ENCODE results near the gene NOP9. TPM values are rescaled to one million over a fixed set of nuclear protein-coding genes. Genes with fewer than 3 reads are reported as not detected.

The NOP9 gene
- total and polyA plus RNA-seq, 4 experiments from 2014 or later, result 0.83 to 28.1 (median 12.3) TPM

GRCh38 chr14:24307156-24307574, 7.5 kb downstream of the NOP9 start:
- peaks cover 56% of the 10 kb centered on the region for H3K36me3 ChIP-seq (ENCODE audit: insufficient read depth, low read length)
- peaks cover 38% of the 10 kb centered on the region for H3K4me1 ChIP-seq (ENCODE audit: insufficient read depth, low read length)
- CTCF ChIA-PET (ENCODE audit: partially characterized antibody), result interaction anchor here (0.7 to 18.5 kb wide), 22 partner anchors 8 to 199 kb away, joined by 3 to 556 read pairs (median 12); partner anchors contain the start of genes ADCY4, CBLN3, CHMP4A and DHRS1
- peaks cover 29 to 70% (median 43%) of the 10 kb centered on the region in 4 donors for H3K4me1 Mint-ChIP-seq
- intact Hi-C loops (cut with micrococcal nuclease), result no loop called here
- POLR2A ChIA-PET (ENCODE audit: partially characterized antibody), result interaction anchor here (0.8 to 8.5 kb wide), 12 partner anchors 10 to 192 kb away, joined by 3 to 108 read pairs (median 8); partner anchors contain the start of genes ADCY4, DCAF11, MDP1 and NRL
- no peaks in the 10 kb centered on the region for H3K9me3 ChIP-seq (ENCODE audit: control insufficient read depth in 1 of 2, low read length in 2 of 2)
- no peaks in the 10 kb centered on the region for H3K27me3 Mint-ChIP-seq
- peaks cover 0 to 1% (median 0%) of the 10 kb centered on the region in 8 donors for H3K9me3 Mint-ChIP-seq
- H3K27ac Mint-ChIP-seq, result peak overlapping the region; percentile 11 to 90 (median 52)
- DNase-seq, result no peak
- H3K27me3 ChIP-seq (ENCODE audit: insufficient read depth, low read length), result no peaks in the 10 kb centered on the region
- no peak overlapping the region for H3K4me3 Mint-ChIP-seq
- H3K4me3 ChIP-seq (ENCODE audit: low read length in 2 of 2), result no peak overlapping the region
- H3K36me3 Mint-ChIP-seq, result peaks cover 48 to 59% of the 10 kb centered on the region in 2 donors
- no peak overlapping the region for H3K27ac ChIP-seq (ENCODE audit: low read depth, low read length)

DNA sequence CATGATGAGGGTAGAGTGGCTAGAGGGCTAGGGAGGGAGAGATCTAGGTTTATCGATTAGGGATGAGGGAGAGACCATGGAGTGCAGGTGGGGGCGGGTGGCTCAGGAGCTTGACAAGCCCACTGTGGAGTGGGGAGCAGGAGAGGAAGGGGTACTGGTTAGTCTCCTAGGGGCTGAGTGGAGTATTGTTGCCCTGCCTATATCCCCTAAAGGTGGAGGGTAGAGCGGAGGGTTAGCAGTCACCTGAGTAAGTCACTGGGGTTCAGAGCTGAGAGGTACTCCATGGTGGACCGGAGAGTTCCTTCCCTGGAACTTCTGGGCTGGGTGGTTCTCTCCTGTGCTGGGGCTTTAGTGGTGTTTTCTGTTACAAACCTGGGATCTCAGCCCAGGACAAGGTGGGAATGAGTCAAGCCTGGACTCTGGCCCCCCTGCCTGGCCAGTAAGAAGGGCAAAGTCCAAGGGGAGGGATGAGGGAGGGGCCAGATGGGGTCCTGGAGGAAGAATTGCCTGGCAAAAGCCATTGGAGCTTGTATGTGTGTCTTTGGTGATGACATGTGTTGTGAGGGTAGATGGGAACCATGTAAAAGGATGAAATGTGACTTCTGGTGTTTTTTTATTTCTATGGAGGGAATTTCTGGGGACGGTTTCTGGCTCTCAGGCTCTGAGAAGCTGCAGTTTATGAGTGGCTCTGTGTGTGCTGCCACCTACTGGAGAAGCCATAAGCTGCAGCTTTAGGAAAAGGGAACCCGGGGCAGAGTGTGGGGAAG, 8.1 kb downstream of the NOP9 start, which contains the start of gene CIDEB:
Gene CIDEB (minus strand): TSS at position 403 of the 767 bp plus-strand sequence. CDS start 119 bp downstream, at position 284.
- H3K4me3 Mint-ChIP-seq, result peak within 1 kb of the TSS in 7 of 8 donors; percentile 1 to 79 (median 35)
- no peaks in the 10 kb centered on the region for H3K9me3 ChIP-seq (ENCODE audit: control insufficient read depth in 1 of 2, low read length in 2 of 2)
- DNase-seq, result peak; percentile 53 to 62 (median 58)
- peak within 1 kb of the TSS; percentile 52 to 96 (median 90) for H3K27ac Mint-ChIP-seq
- H3K4me1 ChIP-seq (ENCODE audit: insufficient read depth, low read length), result peaks cover 44% of the 10 kb centered on the region
- ChIA-PET CTCF (ENCODE audit: partially characterized antibody) (interaction anchor here (0.6 to 18.5 kb wide), 42 partner anchors 9 to 301 kb away, joined by 3 to 556 read pairs (median 4); partner anchors contain the start of genes ADCY4, CBLN3, CHMP4A and DCAF11), POLR2A (ENCODE audit: partially characterized antibody) (interaction anchor here (0.8 to 8.5 kb wide), 21 partner anchors 8 to 193 kb away, joined by 3 to 108 read pairs (median 4); partner anchors contain the start of genes ADCY4, CBLN3, CHMP4A and DCAF11)
- peaks cover 50% of the 10 kb centered on the region for H3K36me3 ChIP-seq (ENCODE audit: insufficient read depth, low read length)
- H3K9me3 Mint-ChIP-seq, result peaks cover 0 to 1% (median 0%) of the 10 kb centered on the region in 8 donors
- peak within 1 kb of the TSS; percentile 72 for H3K27ac ChIP-seq (ENCODE audit: low read depth, low read length)
- peaks cover 42 to 53% of the 10 kb centered on the region in 2 donors for H3K36me3 Mint-ChIP-seq
- intact Hi-C loops (cut with micrococcal nuclease), result loop anchor here (1.0 kb wide), 1 partner anchor 36 kb away; the partner anchor contains the start of gene RABGGTA
- no peak within 1 kb of the TSS for H3K4me3 ChIP-seq (ENCODE audit: low read length in 2 of 2)
- H3K27me3 ChIP-seq (ENCODE audit: insufficient read depth, low read length), result no peaks in the 10 kb centered on the region
- no peaks in the 10 kb centered on the region for H3K27me3 Mint-ChIP-seq
- H3K4me1 Mint-ChIP-seq, result peaks cover 29 to 70% (median 46%) of the 10 kb centered on the region in 4 donors

DNA sequence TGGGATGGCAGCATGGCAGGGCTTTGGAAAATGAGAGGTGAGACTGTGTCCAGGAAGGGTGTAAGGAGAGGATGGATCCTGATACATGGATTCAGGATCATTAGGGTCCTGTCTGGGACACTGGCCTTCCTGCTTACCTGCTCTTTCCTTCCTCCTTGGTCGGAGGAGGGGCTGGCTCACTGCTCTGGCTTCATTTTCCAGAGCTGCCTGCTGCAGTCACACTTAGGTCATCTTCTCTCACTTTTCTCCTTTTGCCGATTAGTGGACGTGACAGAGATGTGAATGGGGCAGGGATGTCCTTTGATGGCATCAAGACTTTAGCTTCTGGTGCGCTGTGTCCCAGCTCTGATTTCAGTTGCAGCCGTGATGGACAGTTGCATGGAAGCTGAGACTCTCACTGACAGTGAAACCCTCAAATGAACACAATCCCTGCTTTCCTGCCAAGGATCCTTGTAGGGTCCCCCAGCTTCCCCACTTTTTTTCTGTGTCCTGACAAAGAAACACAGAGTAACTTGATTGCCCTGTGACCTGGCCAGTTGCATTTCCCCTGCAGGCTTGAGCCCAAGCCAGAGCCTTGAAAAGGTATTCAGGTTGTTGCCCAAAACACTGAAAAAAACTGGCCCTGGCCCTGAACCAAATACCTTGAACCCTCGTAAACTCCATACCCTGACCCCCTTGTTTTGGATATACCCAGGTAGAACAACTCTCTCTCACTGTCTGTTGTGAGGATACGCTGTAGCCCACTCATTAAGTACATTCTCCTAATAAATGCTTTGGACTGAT, 8.9 kb downstream of the NOP9 start:
- H3K4me3 ChIP-seq (ENCODE audit: low read length in 2 of 2), result no peak overlapping the region
- H3K27ac Mint-ChIP-seq, result peak overlapping the region; percentile 52 to 96 (median 84)
- no peaks in the 10 kb centered on the region for H3K27me3 Mint-ChIP-seq
- ChIA-PET POLR2A (ENCODE audit: partially characterized antibody) (interaction anchor here (0.7 to 8.5 kb wide), 20 partner anchors 9 to 193 kb away, joined by 3 to 108 read pairs (median 6); partner anchors contain the start of genes ADCY4, CBLN3, CHMP4A and DCAF11), CTCF (ENCODE audit: partially characterized antibody) (interaction anchor here (0.5 to 18.5 kb wide), 40 partner anchors 9 to 1449 kb away, joined by 3 to 556 read pairs (median 5); partner anchors contain the start of genes ADCY4, CBLN3, CHMP4A and DCAF11)
- peak overlapping the region; percentile 72 for H3K27ac ChIP-seq (ENCODE audit: low read depth, low read length)
- H3K27me3 ChIP-seq (ENCODE audit: insufficient read depth, low read length), result no peaks in the 10 kb centered on the region
- peaks cover 52% of the 10 kb centered on the region for H3K4me1 ChIP-seq (ENCODE audit: insufficient read depth, low read length)
- H3K9me3 Mint-ChIP-seq, result peaks cover 0 to 1% (median 0%) of the 10 kb centered on the region in 8 donors
- intact Hi-C loops (cut with micrococcal nuclease), result loop anchor here (1.0 kb wide), 1 partner anchor 37 kb away; the partner anchor contains the start of gene RABGGTA
- H3K36me3 ChIP-seq (ENCODE audit: insufficient read depth, low read length), result peaks cover 43% of the 10 kb centered on the region
- no peak for DNase-seq
- H3K4me1 Mint-ChIP-seq, result peaks cover 36 to 75% (median 51%) of the 10 kb centered on the region in 4 donors
- H3K4me3 Mint-ChIP-seq, result peak overlapping the region; percentile 1 to 79 (median 44)
- H3K36me3 Mint-ChIP-seq, result peaks cover 41 to 46% of the 10 kb centered on the region in 2 donors
- no peaks in the 10 kb centered on the region for H3K9me3 ChIP-seq (ENCODE audit: control insufficient read depth in 1 of 2, low read length in 2 of 2)

DNA sequence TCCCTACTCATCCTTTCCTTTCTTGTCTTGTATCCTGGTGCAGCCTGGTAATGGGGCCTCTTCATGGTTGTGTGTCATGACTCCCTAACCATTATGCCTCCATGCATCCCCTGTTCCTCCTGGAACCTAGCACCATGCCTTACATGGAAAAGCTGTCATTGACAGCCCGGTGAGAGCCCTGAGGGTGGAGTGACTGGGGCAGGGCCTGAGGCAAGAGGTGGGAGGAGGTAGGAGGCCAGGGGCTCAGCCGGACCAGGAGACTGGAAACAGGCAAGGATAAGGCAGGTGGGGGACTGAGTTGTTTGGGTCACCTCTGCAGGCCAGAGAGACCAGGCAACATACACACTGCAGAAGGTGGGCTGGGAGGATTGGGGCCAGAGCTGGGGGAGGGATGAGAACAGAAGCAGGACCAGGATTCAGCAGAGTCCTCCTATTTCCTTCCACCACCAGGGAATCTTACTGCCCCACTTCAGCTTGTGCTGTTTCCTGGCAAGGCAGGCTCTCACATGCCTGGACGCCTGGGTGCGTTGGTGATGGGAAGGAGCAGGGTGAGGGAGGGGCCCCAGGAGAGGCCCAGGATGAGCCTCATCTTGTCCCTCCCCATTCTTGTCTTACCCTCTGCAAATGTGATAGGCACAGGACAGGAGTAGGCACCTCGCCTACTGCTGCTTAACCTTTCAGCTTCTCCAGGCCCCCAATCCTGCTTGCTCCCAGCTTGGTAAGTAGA, 10.1 kb downstream of the NOP9 start, which contains the start of gene LTB4R2:
Gene LTB4R2 (plus strand): TSS at position 603 of the 727 bp plus-strand sequence. CDS start 525 bp downstream, outside the sequence.
- Histone ChIP-seq H3K36me3 (ENCODE audit: insufficient read depth, low read length) (peaks cover 31% of the 10 kb centered on the region), H3K4me1 (ENCODE audit: insufficient read depth, low read length) (peaks cover 63% of the 10 kb centered on the region), H3K27ac (ENCODE audit: low read depth, low read length) (peak within 1 kb of the TSS; percentile 72), H3K4me3 (ENCODE audit: low read length in 2 of 2) (peak within 1 kb of the TSS; percentile 32 to 58), H3K9me3 (ENCODE audit: control insufficient read depth in 1 of 2, low read length in 2 of 2) (no peaks in the 10 kb centered on the region), H3K27me3 (ENCODE audit: insufficient read depth, low read length) (no peaks in the 10 kb centered on the region)
- H3K27me3 Mint-ChIP-seq, result no peaks in the 10 kb centered on the region
- peaks cover 47 to 87% (median 62%) of the 10 kb centered on the region in 4 donors for H3K4me1 Mint-ChIP-seq
- intact Hi-C loops (cut with micrococcal nuclease), result loop anchor here (1.0 to 5.0 kb wide), 2 partner anchors 10 to 123 kb away; partner anchors contain the start of genes DHRS1 and NOP9
- H3K36me3 Mint-ChIP-seq, result peaks cover 29 to 34% of the 10 kb centered on the region in 2 donors
- peak within 1 kb of the TSS; percentile 83 to 89 (median 87) for H3K4me3 Mint-ChIP-seq
- POLR2A ChIA-PET (ENCODE audit: partially characterized antibody), result interaction anchor here (0.6 to 8.5 kb wide), 21 partner anchors 10 to 195 kb away, joined by 3 to 108 read pairs (median 11); partner anchors contain the start of genes CBLN3, CHMP4A, DCAF11 and DHRS1
- no peak for DNase-seq
- H3K27ac Mint-ChIP-seq, result peak within 1 kb of the TSS; percentile 81 to 96 (median 93)
- H3K9me3 Mint-ChIP-seq, result peaks cover 0 to 1% (median 0%) of the 10 kb centered on the region in 8 donors
- CTCF ChIA-PET (ENCODE audit: partially characterized antibody), result interaction anchor here (0.7 to 18.5 kb wide), 14 partner anchors 8 to 229 kb away, joined by 3 to 556 read pairs (median 28); partner anchors contain the start of genes ADCY4, CBLN3, DHRS1 and KHNYN

DNA sequence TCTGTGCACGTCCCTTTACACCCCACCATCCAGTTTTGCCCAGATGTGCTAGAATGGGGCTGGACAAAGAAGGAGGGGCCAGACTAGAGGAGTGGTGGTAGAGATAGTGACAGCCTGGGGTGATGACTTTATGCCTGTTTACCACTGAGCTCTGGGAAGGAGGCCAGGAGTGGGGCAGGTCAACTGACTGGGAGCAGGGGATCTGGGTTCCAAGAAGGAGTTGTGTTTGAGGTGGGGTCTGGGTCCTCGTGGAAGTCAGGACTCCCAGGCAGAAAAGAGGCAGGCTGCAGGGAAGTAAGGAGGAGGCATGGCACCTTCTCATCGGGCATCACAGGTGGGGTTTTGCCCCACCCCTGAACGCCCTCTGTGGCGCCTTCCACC, 10.6 kb downstream of the NOP9 start:
- Histone ChIP-seq H3K9me3 (ENCODE audit: control insufficient read depth in 1 of 2, low read length in 2 of 2) (no peaks in the 10 kb centered on the region), H3K4me1 (ENCODE audit: insufficient read depth, low read length) (peaks cover 69% of the 10 kb centered on the region), H3K27me3 (ENCODE audit: insufficient read depth, low read length) (no peaks in the 10 kb centered on the region), H3K36me3 (ENCODE audit: insufficient read depth, low read length) (peaks cover 25% of the 10 kb centered on the region), H3K27ac (ENCODE audit: low read depth, low read length) (peak overlapping the region; percentile 72), H3K4me3 (ENCODE audit: low read length in 2 of 2) (peak overlapping the region; percentile 32 to 58)
- peak in 1 of 5 donors; percentile 34 for DNase-seq
- peaks cover 24 to 28% of the 10 kb centered on the region in 2 donors for H3K36me3 Mint-ChIP-seq
- peaks cover 53 to 89% (median 67%) of the 10 kb centered on the region in 4 donors for H3K4me1 Mint-ChIP-seq
- H3K27ac Mint-ChIP-seq, result peak overlapping the region; percentile 81 to 96 (median 93)
- intact Hi-C loops (cut with micrococcal nuclease), result loop anchor here (1.0 to 5.0 kb wide), 2 partner anchors 11 to 122 kb away; partner anchors contain the start of genes DHRS1 and NOP9
- CTCF ChIA-PET (ENCODE audit: partially characterized antibody), result interaction anchor here (0.7 to 18.5 kb wide), 11 partner anchors 11 to 230 kb away, joined by 3 to 556 read pairs (median 33); partner anchors contain the start of genes ADCY4, DHRS1, MDP1 and NOP9
- POLR2A ChIA-PET (ENCODE audit: partially characterized antibody), result interaction anchor here (0.6 to 8.5 kb wide), 25 partner anchors 10 to 229 kb away, joined by 3 to 108 read pairs (median 6); partner anchors contain the start of genes CBLN3, CHMP4A, DCAF11 and DHRS1
- no peaks in the 10 kb centered on the region for H3K27me3 Mint-ChIP-seq
- peaks cover 0 to 1% (median 0%) of the 10 kb centered on the region in 8 donors for H3K9me3 Mint-ChIP-seq
- H3K4me3 Mint-ChIP-seq, result peak overlapping the region; percentile 71 to 88 (median 86)

Data from CD4-positive, alpha-beta memory T cell (primary cell).